Measurements from ENCODE around the gene ZNF423. TPM values are rescaled to one million over a fixed set of nuclear protein-coding genes. Genes with fewer than 3 reads are reported as not detected.

Gene ZNF423
- total and polyA plus RNA-seq, 2 of the 13 experiments (the other 11 are each of a cell fraction or from before 2014, with no cell fraction given), result 0.07 to 0.31 TPM

DNA sequence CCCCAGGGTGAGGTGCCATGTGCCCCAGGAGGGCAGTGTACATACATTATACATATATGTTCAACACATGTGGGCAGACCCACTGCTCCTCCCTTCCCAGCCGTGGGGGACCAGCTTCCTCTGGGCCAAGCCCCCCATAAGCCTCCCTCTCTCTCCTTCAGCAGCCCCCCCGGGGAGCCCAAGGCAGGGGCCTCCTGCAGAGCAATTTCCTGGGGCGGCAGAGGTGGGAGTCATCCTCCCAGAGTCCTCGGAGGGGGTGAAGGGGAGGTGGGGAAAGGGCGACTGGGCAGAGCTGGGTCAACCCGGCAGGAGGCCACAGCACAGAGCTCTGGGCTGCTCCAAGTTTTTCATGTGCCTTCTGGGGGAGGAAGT, 235.1 kb downstream of the ZNF423 start:
- FAIRE-seq (no peak), ATAC-seq (peak; percentile 42), DNase-seq (ENCODE audit: low spot score) (no peak)
- H3K9ac ChIP-seq (ENCODE audit: insufficient read depth, low read depth, low read length), result no peak overlapping the region
- intact Hi-C loops (cut with micrococcal nuclease; ENCODE audit: unreplicated experiment), result no loop called here
- H3K79me2 ChIP-seq (ENCODE audit: insufficient read depth, low read length), result no peaks in the 10 kb centered on the region
- no peak overlapping the region for H3K4me3 ChIP-seq (replicated peaks in 1 of 3; ENCODE audit: insufficient read depth in 1 of 3, low read depth in 2 of 3, low read length in 3 of 3)
- H4K20me1 ChIP-seq (ENCODE audit: insufficient read depth, low read length), result 0 out of 2 replicates have a peak, but pooled peaks cover 4% of the 10 kb centered on the region
- peaks cover 12% of the 10 kb centered on the region for H3K4me1 ChIP-seq (ENCODE audit: insufficient read depth, low read length)
- ChIA-PET CTCF (ENCODE audit: low intra/inter-chr PET ratio, low total read pairs) (no interaction called here), POLR2A (no interaction called here)
- H2AFZ ChIP-seq (ENCODE audit: low read length), result no peak overlapping the region
- H3K4me2 ChIP-seq (ENCODE audit: low read depth, low read length), result no peak overlapping the region
- 25% methylated on average over 5 of the region's 6 CpGs for WGBS (ENCODE audit: low lambda C conversion rate)
- H3K9me3 ChIP-seq (ENCODE audit: low read length), result no peaks in the 10 kb centered on the region
- BruUV-seq (replicated peaks), result no TSS peak
- in situ Hi-C loops (cut with HindIII; ENCODE audit: extremely low pct_ligation_motif_present, low pct_unique_long_range_greater_than_20kb), result no loop called here
- peaks cover 0 to 11% of the 10 kb centered on the region in 2 experiments; a peak in 2 of 5 replicates for H3K27me3 ChIP-seq (ENCODE audit: control insufficient read depth in 1 of 2, insufficient read depth in 2 of 2, low read length in 2 of 2)
- TF ChIP-seq ZNF83 (CRISPR knock-in tag; IDR thresholded peaks at IDR 0.05; ENCODE audit: borderline replicate concordance), result no peak
- TF ChIP-seq SCMH1 (CRISPR knock-in tag; IDR thresholded peaks at IDR 0.05; ENCODE audit: borderline replicate concordance), result no peak
- TF ChIP-seq ZNF256 (CRISPR knock-in tag; conservative IDR thresholded peaks at IDR 0.05), result no peak
- no peak for TF ChIP-seq PLRG1 (conservative IDR thresholded peaks at IDR 0.05)
- no peak for TF ChIP-seq KAT7 (CRISPR knock-in tag; IDR thresholded peaks at IDR 0.05; ENCODE audit: borderline replicate concordance)
- TF ChIP-seq JDP2 (CRISPR knock-in tag; IDR thresholded peaks at IDR 0.05; ENCODE audit: borderline replicate concordance), result no peak
- no peak for TF ChIP-seq HDAC2 (CRISPR knock-in tag; IDR thresholded peaks at IDR 0.05)
- TF ChIP-seq PHB2 (IDR thresholded peaks at IDR 0.05; ENCODE audit: partially characterized antibody), result no peak
- TF ChIP-seq PCBP1 (IDR thresholded peaks at IDR 0.05; ENCODE audit: borderline replicate concordance, low read depth, low read length), result no peak
- no peak for TF ChIP-seq ZNF30 (CRISPR knock-in tag; IDR thresholded peaks at IDR 0.05)
- TF ChIP-seq, protein P1, sequence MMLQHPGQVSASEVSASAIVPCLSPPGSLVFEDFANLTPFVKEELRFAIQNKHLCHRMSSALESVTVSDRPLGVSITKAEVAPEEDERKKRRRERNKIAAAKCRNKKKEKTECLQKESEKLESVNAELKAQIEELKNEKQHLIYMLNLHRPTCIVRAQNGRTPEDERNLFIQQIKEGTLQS (CRISPR knock-in tag; IDR thresholded peaks at IDR 0.05), result no peak
- no peak for TF ChIP-seq RFXAP (CRISPR knock-in tag; IDR thresholded peaks at IDR 0.05; ENCODE audit: borderline replicate concordance)
- TF ChIP-seq ZFP82 (CRISPR knock-in tag; IDR thresholded peaks at IDR 0.05; ENCODE audit: borderline replicate concordance), result no peak
- no peaks in the 10 kb centered on the region for H3K36me3 ChIP-seq (replicated peaks in 1 of 2; ENCODE audit: control insufficient read depth in 1 of 2, insufficient read depth in 2 of 2, low read length in 2 of 2)
- H3K27ac ChIP-seq (ENCODE audit: extremely low read length, insufficient read depth, low read length), result no peak overlapping the region

Data from HepG2 (cell line).